Measurements from ENCODE around the gene ARHGAP22.

The ARHGAP22 gene

GRCh38 chr10:48549236-48549635, 55.6 kb downstream of the ARHGAP22 start:
- DNase-seq = no peak

GRCh38 chr10:48548531-48549135, 56.2 kb downstream of the ARHGAP22 start:
- no peak for DNase-seq

- no peak for DNase-seq
These were observed 56.9 kb downstream of the ARHGAP22 start for GRCh38 chr10:48547981-48548380.

- no peak for DNase-seq
These were observed 57.6 kb downstream of the ARHGAP22 start for GRCh38 chr10:48547061-48547895.

- no peak for DNase-seq
These were observed 59.3 kb downstream of the ARHGAP22 start for GRCh38 chr10:48545462-48546145.

- DNase-seq = no peak
These were observed 61.6 kb downstream of the ARHGAP22 start for GRCh38 chr10:48543182-48543844.

- DNase-seq = no peak
These were observed 62.2 kb downstream of the ARHGAP22 start for GRCh38 chr10:48542471-48543181.

- DNase-seq = no peak
These were observed 63.6 kb downstream of the ARHGAP22 start for GRCh38 chr10:48541144-48541795.

GRCh38 chr10:48538611-48539010, 66.3 kb downstream of the ARHGAP22 start:
- no peak for DNase-seq

GRCh38 chr10:48536916-48537890, 67.7 kb downstream of the ARHGAP22 start:
- DNase-seq = no peak

- DNase-seq = no peak
These were observed 68.7 kb downstream of the ARHGAP22 start for GRCh38 chr10:48536156-48536500.

GRCh38 chr10:48535416-48536155, 69.3 kb downstream of the ARHGAP22 start:
- DNase-seq = no peak

GRCh38 chr10:48533951-48534720, 70.7 kb downstream of the ARHGAP22 start:
- no peak for DNase-seq

GRCh38 chr10:48533540-48533939, 71.3 kb downstream of the ARHGAP22 start:
- DNase-seq = no peak

GRCh38 chr10:48531486-48531885, 73.4 kb downstream of the ARHGAP22 start:
- no peak for DNase-seq

- no peak for DNase-seq
These were observed 75.5 kb downstream of the ARHGAP22 start for GRCh38 chr10:48529331-48529730.

- no peak for DNase-seq
These were observed 77.1 kb downstream of the ARHGAP22 start for GRCh38 chr10:48527756-48528155.

- no peak for DNase-seq
These were observed 77.9 kb downstream of the ARHGAP22 start for GRCh38 chr10:48526846-48527505.
